HG03135 (cell line): ENCODE data around the gene HSBP1.

ENCODE experiments used
- ATAC-seq: cut with Tn5 transposase; IDR thresholded peaks from one replicate; pipeline ENCODE4 v1.9.1; 2021; ENCODE audit warnings: mild to moderate bottlenecking, moderate library complexity; ENCODE audit not compliant: unreplicated experiment

Gene HSBP1

DNA sequence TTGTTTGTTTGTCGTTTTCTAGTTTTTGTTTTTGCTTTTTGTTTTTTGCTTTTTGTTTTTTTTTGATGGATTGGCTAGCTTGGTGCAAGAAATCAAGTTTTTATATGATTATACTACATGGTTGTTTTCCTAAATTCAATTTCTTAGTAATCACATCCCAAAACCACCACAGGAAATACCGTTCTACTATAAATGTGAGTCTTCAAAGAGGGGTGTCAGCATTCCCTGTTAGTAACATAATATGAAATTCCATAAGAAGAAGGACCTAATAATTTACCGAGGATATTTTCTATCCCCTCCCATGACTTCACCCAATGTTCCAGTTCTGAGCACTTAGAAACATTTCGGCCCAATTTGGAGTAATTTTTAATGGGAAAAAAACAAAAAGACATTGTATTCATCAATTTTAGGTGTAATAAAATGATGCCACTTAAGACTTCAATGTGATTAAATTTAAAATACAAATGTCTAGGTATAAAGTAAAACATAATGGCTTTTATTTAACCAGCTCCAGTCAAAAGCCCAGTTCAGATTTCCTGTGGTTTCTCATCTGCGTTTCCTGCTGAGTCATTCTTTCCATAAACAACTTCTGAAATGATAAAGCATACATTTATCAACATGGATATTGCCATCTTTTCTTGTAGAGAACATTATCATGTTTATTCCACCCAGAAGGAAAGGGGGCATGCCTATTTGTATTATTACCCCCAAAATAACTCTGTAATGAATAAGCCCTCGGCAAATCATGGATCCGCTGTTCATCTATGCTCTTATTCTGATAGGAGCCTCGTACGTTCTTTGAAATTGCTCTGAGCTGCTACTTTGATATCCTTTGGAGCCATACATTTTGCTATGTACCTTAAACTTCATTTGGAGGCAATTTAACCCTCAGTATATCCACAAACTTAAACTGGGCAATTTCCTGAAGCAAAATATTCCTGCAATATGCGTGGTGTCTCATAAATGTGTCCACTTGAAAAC is 28.1 kb downstream of the HSBP1 start:
- ATAC-seq, result no peak

GRCh38 chr16:83837566-83837965 is 29.8 kb downstream of the HSBP1 start:
- ATAC-seq, result no peak

DNA sequence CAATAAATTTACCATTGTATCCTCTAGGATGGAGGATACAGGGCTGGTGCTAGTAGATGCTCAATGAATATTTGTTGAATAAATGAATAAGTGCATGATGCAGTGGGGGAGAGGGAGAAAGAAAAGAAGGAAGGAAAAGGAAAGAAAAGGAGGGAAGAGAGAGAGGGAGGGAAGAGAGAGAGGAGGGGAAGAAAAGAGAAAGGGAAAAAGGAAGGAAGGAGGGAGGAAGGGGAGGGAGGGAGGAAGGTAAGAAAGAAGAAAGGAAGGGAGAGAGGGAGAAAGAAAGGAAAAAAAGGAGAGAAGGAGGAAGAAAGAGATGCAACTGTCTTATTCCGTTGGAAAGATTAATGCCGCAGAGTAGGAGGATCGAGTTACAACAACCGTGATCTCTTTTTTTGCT is 30.4 kb downstream of the HSBP1 start:
- ATAC-seq, result no peak

DNA sequence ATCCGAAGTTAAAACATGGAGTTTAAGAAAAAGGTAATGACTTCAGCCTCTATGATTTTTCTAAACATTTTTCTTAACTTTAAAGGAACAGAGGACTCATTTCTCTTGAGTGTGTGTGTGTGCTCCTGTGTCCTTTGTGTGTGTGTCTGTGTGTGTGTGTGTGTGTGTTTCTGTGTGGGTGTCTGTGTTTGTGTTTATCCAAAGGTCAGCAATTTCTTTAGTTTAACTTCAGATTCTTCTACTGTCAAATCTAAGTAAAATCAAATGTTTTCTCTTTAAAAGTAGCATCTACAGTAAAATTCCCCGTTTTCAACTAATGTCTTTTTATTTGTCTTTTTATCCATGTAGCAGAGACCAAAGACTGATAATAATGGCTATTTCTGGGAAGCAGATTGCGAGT is 31.8 kb downstream of the HSBP1 start:
- ATAC-seq, result no peak

- no peak for ATAC-seq
Observed at GRCh38 chr16:83840060-83840617, 32.4 kb downstream of the HSBP1 start.

GRCh38 chr16:83842291-83842690 is 34.5 kb downstream of the HSBP1 start:
- ATAC-seq, result no peak

DNA sequence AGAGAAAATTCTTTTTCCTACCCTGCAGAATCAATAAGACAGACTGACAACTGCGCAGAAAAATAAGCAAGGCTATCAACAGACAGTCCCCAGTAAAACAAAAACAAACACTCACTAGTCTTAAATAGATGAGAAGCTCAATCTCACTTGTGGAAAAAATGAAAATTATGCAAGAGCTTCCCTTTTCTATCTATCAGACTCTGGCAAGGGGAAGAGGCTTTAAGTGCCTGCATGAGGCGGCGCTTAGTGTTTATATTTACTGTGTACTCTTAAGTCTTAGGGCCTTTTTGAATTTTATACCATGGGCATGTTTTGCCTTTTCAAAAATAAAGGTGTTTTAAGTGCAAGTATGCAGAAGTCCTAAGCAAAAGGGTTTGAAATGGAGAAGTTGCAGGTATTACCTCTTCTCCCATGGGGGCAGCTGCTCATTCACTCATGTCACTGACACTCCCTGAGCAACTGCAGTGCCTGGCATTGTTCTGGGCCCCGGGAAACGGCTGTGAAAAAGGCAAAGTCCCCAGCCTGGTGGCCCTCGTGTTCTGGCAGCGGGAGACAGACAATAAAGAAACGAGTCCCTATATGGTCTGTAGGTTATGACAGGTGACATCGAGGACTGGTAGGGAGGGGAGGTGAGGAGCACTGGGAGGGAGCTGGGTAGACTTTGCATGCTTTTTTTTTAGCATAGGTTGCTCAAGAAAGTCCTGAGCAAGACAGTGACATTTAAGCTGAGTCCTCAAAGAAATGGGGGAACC is 35.2 kb downstream of the HSBP1 start:
- ATAC-seq, result no peak

- ATAC-seq, result no peak
Observed at GRCh38 chr16:83843657-83844056, 35.9 kb downstream of the HSBP1 start.

GRCh38 chr16:83845263-83845662 is 37.5 kb downstream of the HSBP1 start:
- ATAC-seq, result no peak

- no peak for ATAC-seq
Observed at GRCh38 chr16:83847371-83848225, 39.8 kb downstream of the HSBP1 start.

DNA sequence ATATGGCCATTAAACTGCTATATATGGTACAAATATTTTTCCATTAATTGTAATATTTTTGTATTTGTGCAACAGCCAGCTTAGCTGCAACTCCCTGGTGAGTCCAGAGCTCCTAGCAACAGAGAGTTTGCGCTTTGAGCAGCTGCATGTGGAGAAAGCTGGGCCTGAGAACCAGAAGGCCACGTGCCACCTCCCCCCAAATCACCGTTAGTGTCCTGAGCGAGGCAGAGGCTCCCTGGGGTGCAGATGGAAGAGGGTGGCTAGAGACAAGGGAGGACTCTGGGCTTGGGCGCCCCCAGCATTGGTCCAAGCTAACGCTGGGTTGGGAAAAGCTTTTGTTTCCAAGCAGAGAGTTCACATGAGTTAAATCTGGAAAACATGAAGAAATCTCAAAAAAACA is 41.6 kb downstream of the HSBP1 start:
- ATAC-seq, result no peak

DNA sequence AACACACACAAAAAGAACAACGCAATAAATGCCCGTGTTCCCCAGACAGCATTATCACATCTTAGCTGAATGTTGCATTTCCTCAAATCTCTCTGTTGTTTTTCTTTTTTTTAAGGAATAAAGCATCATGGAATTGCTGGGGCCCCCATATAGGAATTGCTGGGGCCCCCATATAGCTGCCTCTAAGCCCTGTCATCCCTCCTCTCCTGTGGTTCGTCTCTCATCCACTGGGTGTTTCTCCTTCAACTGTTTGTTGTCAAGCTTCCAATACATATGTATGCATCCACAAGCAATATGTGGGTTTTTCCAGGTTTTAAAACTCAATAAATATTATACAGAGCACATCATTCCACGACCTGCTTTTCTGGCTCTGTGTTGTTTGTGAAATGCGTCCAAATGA is 43.2 kb downstream of the HSBP1 start:
- no peak for ATAC-seq

DNA sequence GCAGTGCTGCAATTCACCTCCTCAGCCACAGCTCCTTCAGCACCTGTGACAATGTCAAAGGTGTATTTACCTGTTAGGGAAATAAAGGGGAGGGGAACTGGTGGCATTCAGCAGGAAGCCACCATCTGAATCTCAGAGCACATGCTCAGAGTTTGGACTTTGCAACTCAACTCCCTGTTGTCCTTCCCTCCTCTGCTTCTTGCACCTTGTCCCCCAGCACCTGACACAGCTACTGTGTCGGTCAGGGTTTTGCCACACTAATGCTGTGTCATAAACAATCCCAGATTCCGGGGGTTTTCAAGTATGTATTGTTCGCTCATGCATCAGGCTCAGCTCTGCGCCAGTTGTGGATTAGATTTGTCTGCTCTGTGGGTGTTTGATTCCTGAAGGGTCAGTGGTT is 43.7 kb downstream of the HSBP1 start:
- ATAC-seq, result no peak

GRCh38 chr16:83852774-83853173 is 45.0 kb downstream of the HSBP1 start:
- ATAC-seq, result no peak

DNA sequence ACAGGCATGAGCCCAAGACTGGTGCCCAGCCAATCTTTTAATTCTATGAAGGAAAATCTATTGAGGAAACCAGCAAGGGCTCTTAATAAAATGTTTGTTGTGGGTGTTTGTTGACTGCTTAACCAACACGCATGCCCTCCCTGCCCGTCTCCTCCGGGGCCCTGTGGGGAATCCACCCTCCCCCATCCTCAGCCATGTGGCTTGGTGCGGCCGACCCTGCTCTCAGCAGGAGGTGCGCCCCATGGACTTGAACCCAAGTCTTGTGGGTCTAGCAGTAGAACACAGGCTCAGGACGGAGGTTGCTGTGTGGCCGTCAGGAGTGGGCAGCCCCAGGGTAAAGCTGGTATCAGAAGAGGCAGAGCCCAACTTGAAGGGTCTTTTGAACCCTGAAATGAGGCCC is 46.1 kb downstream of the HSBP1 start:
- no peak for ATAC-seq

DNA sequence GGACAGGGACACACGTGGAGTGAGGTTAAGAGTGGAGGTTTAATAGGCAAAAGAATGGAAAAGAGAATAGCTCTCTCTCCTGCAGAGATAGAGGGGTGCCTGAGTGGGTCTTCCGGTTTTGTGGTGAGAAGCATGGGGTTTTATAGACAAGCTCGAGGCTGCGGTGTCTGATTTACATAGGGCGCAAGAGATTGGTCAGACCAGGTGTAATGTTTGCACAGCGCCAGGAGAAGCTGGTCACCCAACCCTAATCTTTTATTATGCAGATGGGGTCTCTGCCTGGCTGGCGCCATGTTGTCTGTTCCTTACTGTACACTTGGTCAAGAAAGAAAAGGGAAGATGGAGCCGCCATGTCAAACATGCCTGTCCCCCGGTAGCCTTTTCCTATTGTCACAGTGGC is 46.6 kb downstream of the HSBP1 start:
- ATAC-seq, result no peak

DNA sequence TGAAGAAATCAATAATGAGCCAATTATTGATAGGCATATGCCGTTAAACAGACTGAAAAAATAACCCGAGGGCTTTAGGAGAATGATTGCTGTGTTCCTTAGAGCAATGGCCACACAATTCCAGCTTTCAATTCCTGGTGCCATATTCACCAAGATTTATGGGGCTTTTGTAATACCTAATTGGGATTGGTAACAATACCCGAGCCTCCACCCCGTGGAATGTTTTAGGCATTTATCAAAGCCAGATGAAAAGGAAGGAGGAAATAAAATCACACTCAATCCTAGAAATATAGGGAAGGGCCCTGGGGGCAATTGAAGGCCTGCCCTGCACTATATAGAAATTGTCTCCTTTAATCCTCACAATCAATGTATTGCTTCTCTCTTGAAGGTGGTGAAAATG is 49.0 kb downstream of the HSBP1 start:
- no peak for ATAC-seq

DNA sequence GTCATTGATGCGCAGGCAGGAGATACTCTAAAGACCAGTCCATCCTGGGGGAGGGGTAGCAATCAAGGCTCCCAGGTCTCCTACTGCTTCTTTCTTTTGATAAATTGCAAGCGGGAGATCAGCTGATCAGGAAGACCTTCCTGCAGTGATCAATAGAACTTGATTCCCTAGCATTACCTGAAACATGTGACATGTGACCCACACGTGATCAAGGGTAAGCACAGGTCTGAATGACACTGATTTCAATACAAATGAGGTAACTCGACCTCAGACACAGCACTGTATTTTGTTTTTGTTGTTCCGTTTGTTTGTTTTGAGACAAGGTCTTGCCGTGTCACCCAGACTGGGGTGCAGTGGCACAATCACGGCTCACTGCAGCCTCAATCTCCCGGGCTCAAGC is 51.5 kb downstream of the HSBP1 start:
- no peak for ATAC-seq

- no peak for ATAC-seq
Observed at GRCh38 chr16:83862661-83863060, 54.9 kb downstream of the HSBP1 start.

GRCh38 chr16:83863682-83864081 is 55.9 kb downstream of the HSBP1 start:
- no peak for ATAC-seq
